Calu3 (cell line): ENCODE measurements around the gene WSCD2. TPM values are rescaled to one million over a fixed set of nuclear protein-coding genes. Genes with fewer than 3 reads are reported as not detected.

ENCODE experiments used
- BruUV-seq: library from RNA; stranded (reverse); fragments of 400-500 nt; replicated peaks from 2 replicates; lab custom pipeline; 2021; lab: Mats Ljungman, UMichigan
- CTCF ChIA-PET: fragments of 300-600 bp; sonication (Branson Sonifier 250); formaldehyde crosslinking; loops from one replicate; lab custom pipeline; 2022; ENCODE audit warnings: antibody characterized with exemption; lab: Charles Lee
- DNase-seq: peaks from one replicate; pipeline ENCODE4 v3.0.0; 2022
- H3K27ac Mint-ChIP-seq: one replicate; pipeline ENCODE4 v1.8.0; 2022; ENCODE audit warnings: mixed read lengths; ENCODE audit not compliant: unreplicated experiment
- H3K27me3 Mint-ChIP-seq: one replicate; pipeline ENCODE4 v1.8.0; 2022; ENCODE audit warnings: mixed read lengths; ENCODE audit not compliant: unreplicated experiment
- H3K36me3 Mint-ChIP-seq: one replicate; pipeline ENCODE4 v1.8.0; 2022; ENCODE audit warnings: mild to moderate bottlenecking, moderate library complexity, mixed read lengths; ENCODE audit not compliant: insufficient read depth, unreplicated experiment
- H3K4me1 Mint-ChIP-seq: one replicate; pipeline ENCODE4 v1.8.0; 2022; ENCODE audit warnings: mild to moderate bottlenecking, low read depth, mixed read lengths; ENCODE audit not compliant: unreplicated experiment
- H3K4me3 Mint-ChIP-seq: one replicate; pipeline ENCODE4 v1.8.0; 2022; ENCODE audit warnings: mild to moderate bottlenecking, low read depth, moderate library complexity, mixed read lengths; ENCODE audit not compliant: unreplicated experiment
- H3K9me3 Mint-ChIP-seq: one replicate; pipeline ENCODE4 v1.8.0; 2022; ENCODE audit warnings: low read depth, mixed read lengths; ENCODE audit not compliant: unreplicated experiment
- intact Hi-C: fragments of 100-400 bp; cut with micrococcal nuclease; formaldehyde crosslinking; loops from one replicate; pipeline ENCODE4 v1.10.0; 2022; ENCODE audit not compliant: unreplicated experiment
- total RNA-seq: library from RNA; stranded (reverse); gene quantifications from 2 replicates; pipeline ENCODE4 v1.2.3, GENCODE V29; 2022
- TF ChIP-seq, protein P1 (sequence below): fragments of 200-600 bp; IDR thresholded peaks from one replicate; pipeline ENCODE4 v1.8.0; 2022; ENCODE audit warnings: antibody characterized with exemption; ENCODE audit not compliant: unreplicated experiment

The WSCD2 gene
- total RNA-seq, 1 experiment from 2014 or later, result not detected

- no peak overlapping the region for H3K27ac Mint-ChIP-seq
Observed at GRCh38 chr12:108199106-108199505, 70.0 kb downstream of the WSCD2 start.

GRCh38 chr12:108201808-108202207, 72.7 kb downstream of the WSCD2 start:
- no peaks in the 10 kb centered on the region for H3K9me3 Mint-ChIP-seq
- TF ChIP-seq, protein P1, sequence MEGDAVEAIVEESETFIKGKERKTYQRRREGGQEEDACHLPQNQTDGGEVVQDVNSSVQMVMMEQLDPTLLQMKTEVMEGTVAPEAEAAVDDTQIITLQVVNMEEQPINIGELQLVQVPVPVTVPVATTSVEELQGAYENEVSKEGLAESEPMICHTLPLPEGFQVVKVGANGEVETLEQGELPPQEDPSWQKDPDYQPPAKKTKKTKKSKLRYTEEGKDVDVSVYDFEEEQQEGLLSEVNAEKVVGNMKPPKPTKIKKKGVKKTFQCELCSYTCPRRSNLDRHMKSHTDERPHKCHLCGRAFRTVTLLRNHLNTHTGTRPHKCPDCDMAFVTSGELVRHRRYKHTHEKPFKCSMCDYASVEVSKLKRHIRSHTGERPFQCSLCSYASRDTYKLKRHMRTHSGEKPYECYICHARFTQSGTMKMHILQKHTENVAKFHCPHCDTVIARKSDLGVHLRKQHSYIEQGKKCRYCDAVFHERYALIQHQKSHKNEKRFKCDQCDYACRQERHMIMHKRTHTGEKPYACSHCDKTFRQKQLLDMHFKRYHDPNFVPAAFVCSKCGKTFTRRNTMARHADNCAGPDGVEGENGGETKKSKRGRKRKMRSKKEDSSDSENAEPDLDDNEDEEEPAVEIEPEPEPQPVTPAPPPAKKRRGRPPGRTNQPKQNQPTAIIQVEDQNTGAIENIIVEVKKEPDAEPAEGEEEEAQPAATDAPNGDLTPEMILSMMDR, result no peak
- no peak overlapping the region for H3K4me3 Mint-ChIP-seq
- CTCF ChIA-PET, result no interaction called here
- H3K27ac Mint-ChIP-seq, result no peak overlapping the region
- no peaks in the 10 kb centered on the region for H3K36me3 Mint-ChIP-seq
- H3K27me3 Mint-ChIP-seq, result peaks cover 75% of the 10 kb centered on the region
- no peaks in the 10 kb centered on the region for H3K4me1 Mint-ChIP-seq
- no TSS peak for BruUV-seq
- DNase-seq, result no peak
- intact Hi-C loops, result no loop called here

More at GRCh38 chr12:108199106-108199505, 70.0 kb downstream of the WSCD2 start:
- no peak for DNase-seq
- Mint-ChIP-seq H3K27me3 (peaks cover 56% of the 10 kb centered on the region), H3K9me3 (no peaks in the 10 kb centered on the region), H3K4me1 (no peaks in the 10 kb centered on the region), H3K4me3 (no peak overlapping the region), H3K36me3 (no peaks in the 10 kb centered on the region)
- BruUV-seq, result no TSS peak
- TF ChIP-seq, protein P1, result no peak
- CTCF ChIA-PET, result no interaction called here
- intact Hi-C loops, result no loop called here

DNA sequence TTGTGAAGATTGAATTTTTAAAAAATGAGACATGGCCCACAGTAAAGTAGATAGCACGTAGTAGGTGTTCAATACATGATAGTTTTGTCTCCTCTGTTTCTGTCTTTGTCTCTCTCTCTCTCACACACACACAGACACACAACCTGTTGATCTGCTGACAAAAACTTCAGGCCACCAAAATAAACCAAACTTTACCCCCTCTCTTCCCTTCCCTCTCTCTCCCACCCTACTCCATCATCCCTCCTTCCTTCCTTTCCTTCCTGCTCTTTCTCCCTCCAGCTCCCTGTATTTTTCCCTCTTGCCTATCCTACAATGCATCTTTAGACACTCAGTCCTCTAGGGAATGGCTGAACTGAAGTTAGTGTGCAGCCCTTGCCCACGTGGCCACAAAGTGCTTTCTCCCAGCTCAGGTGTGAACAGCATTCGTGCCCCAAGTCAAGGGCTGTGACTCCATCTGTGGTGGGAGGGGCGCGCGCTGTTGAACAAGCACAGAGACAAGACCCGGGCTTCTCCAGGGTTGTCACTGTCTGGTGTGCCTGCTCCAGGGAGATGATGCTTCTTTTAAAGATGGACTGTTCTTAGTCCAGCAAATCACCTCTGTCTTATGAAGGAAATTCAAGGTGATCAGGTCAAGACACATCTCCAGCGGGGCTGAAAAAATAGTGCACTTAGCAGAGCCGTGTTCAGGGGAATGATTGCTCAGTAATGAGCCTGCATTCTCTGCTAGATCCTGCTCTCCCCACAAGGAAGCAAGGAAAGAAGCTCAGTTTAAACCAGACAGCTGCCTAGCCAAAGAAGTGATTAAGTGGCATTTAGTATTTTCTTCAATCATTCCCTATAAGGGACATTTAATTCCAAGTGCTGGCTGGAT, 75.3 kb downstream of the WSCD2 start:
- TF ChIP-seq, protein P1, result no peak
- H3K27me3 Mint-ChIP-seq, result peaks cover 83% of the 10 kb centered on the region
- BruUV-seq, result no TSS peak
- no peaks in the 10 kb centered on the region for H3K36me3 Mint-ChIP-seq
- no peak for DNase-seq
- CTCF ChIA-PET, result interaction anchor here (1.7 kb wide), 1 partner anchor 9 kb away, joined by 4 read pairs; no protein-coding TSS in a partner anchor
- no peak overlapping the region for H3K27ac Mint-ChIP-seq
- no peaks in the 10 kb centered on the region for H3K9me3 Mint-ChIP-seq
- intact Hi-C loops, result no loop called here
- H3K4me1 Mint-ChIP-seq, result no peaks in the 10 kb centered on the region
- no peak overlapping the region for H3K4me3 Mint-ChIP-seq

DNA sequence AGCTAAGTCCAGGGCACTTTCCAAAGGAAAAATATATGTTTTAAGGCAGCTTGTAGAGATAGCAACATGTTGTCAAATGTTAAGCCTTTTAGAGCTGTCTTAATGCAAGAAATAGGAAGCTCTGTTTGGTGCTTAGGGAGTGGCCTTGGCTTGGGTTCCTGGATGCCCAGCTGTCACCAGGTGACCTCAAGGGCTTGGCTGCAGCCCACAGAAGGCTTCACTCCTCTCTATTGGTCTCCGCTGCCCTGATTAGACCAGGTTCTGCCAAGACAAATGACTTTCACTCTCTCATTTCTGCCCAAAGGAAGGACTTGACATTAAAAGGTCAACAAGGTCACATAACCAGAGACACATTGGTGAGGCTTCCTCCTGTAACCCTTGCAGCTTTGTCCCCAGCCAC, 76.8 kb downstream of the WSCD2 start:
- no peaks in the 10 kb centered on the region for H3K36me3 Mint-ChIP-seq
- intact Hi-C loops, result no loop called here
- H3K27me3 Mint-ChIP-seq, result peaks cover 91% of the 10 kb centered on the region
- no peaks in the 10 kb centered on the region for H3K4me1 Mint-ChIP-seq
- no peak overlapping the region for H3K4me3 Mint-ChIP-seq
- DNase-seq, result no peak
- no peak overlapping the region for H3K27ac Mint-ChIP-seq
- CTCF ChIA-PET, result interaction anchor here (1.7 kb wide), 1 partner anchor 10 kb away, joined by 4 read pairs; no protein-coding TSS in a partner anchor
- no peaks in the 10 kb centered on the region for H3K9me3 Mint-ChIP-seq
- TF ChIP-seq, protein P1, result no peak
- no TSS peak for BruUV-seq
